ENCODE measurements around the gene ACOT7. TPM values are rescaled to one million over a fixed set of nuclear protein-coding genes. Genes with fewer than 3 reads are reported as not detected.

The ACOT7 gene
- total and polyA plus RNA-seq, 2 experiments from 2014 or later, result 167 to 169 TPM

- no peaks in the 10 kb centered on the region for H3K4me1 Mint-ChIP-seq
- ATAC-seq, result no peak
- H3K4me1 ChIP-seq (ENCODE audit: insufficient read depth), result no peaks in the 10 kb centered on the region
These were observed 91.0 kb downstream of the ACOT7 start for GRCh38 chr1:6302568-6302967.

More at GRCh38 chr1:6302568-6302967, 91.0 kb downstream of the ACOT7 start:
- peaks cover 32% of the 10 kb centered on the region for H3K36me3 Mint-ChIP-seq (ENCODE audit: low read depth)
- no peak overlapping the region for H3K27ac ChIP-seq (ENCODE audit: low read depth)
- H3K36me3 ChIP-seq (ENCODE audit: insufficient read depth), result no peaks in the 10 kb centered on the region; the same call in 1 of the 2 replicates
- no peak overlapping the region for H2AFZ ChIP-seq
- H3F3A ChIP-seq (replicated peaks; ENCODE audit: low read depth), result no peaks in the 10 kb centered on the region
- no peak overlapping the region for H3K4me3 Mint-ChIP-seq
- no peaks in the 10 kb centered on the region for H3K9me2 ChIP-seq (ENCODE audit: insufficient read depth)
- H3K27me3 Mint-ChIP-seq (ENCODE audit: insufficient read depth, low read depth, poor library complexity), result peaks cover 16% of the 10 kb centered on the region
- no peaks in the 10 kb centered on the region for H3K27me3 ChIP-seq (ENCODE audit: insufficient read depth)
- no peak overlapping the region for H3K27ac Mint-ChIP-seq
- peaks cover 14% of the 10 kb centered on the region for H3K9me3 Mint-ChIP-seq
- DNase-seq (ENCODE audit: low spot score), result no peak
- no peak overlapping the region for H3K4me2 ChIP-seq
- H3K79me2 ChIP-seq (replicated peaks; ENCODE audit: insufficient read depth), result no peaks in the 10 kb centered on the region
- no peak overlapping the region for H3K4me3 ChIP-seq
- no peaks in the 10 kb centered on the region; the same call in 1 of the 2 replicates for H4K20me1 ChIP-seq (replicated peaks; ENCODE audit: insufficient read depth)
- no peak for TF ChIP-seq ZNF462 (CRISPR knock-in tag; IDR thresholded peaks at IDR 0.05)
- TF ChIP-seq JUNB (IDR thresholded peaks at IDR 0.05; ENCODE audit: unreplicated experiment), result no peak
- TF ChIP-seq EZH2 (IDR thresholded peaks at IDR 0.05; ENCODE audit: low read depth, unreplicated experiment), result no peak
- no peak for TF ChIP-seq CREB1 (CRISPR knock-in tag; IDR thresholded peaks at IDR 0.05; ENCODE audit: low read depth)
- no peak for TF ChIP-seq ZNF114 (CRISPR knock-in tag; IDR thresholded peaks at IDR 0.05)
- TF ChIP-seq REST (IDR thresholded peaks at IDR 0.05; ENCODE audit: unreplicated experiment), result no peak
- TF ChIP-seq CTCF (conservative IDR thresholded peaks at IDR 0.05; ENCODE audit: low read depth in 2 of 2), result no peak
- TF ChIP-seq POLR2AphosphoS5 (IDR thresholded peaks at IDR 0.05; ENCODE audit: low read depth), result no peak
- TF ChIP-seq ZNF331 (CRISPR knock-in tag; IDR thresholded peaks at IDR 0.05; ENCODE audit: low read depth), result no peak
- TF ChIP-seq ETS1 (IDR thresholded peaks at IDR 0.05), result no peak
- no peak for TF ChIP-seq NANOG (IDR thresholded peaks at IDR 0.05; ENCODE audit: borderline replicate concordance)
- TF ChIP-seq EZH2phosphoT487 (IDR thresholded peaks at IDR 0.05; ENCODE audit: unreplicated experiment), result no peak
- no peak for TF ChIP-seq STAT1 (IDR thresholded peaks at IDR 0.05; ENCODE audit: unreplicated experiment)

Data from GM23338 (cell line).